Stomach (tissue), 9 donors: Measurements from ENCODE around the gene KIAA1614. TPM values are rescaled to one million over a fixed set of nuclear protein-coding genes. Genes with fewer than 3 reads are reported as not detected.

Experiments
- DNase-seq, 2 donors: peaks; one replicate each; pipeline versions ENCODE4 v3.0.0 to v3.0.0-alpha.2; 2013 to 2019
- H3K27ac ChIP-seq, 5 donors: fragments of 200-600 bp in 4 of 5; sonication (generic) in 4 of 5; one replicate each; pipeline ENCODE4 v1.5.1; 2013 to 2019; ENCODE audit warnings: mild to moderate bottlenecking in 1 of 5, moderate library complexity in 1 of 5
- H3K27me3 ChIP-seq, 3 donors: fragments of 200-600 bp; sonication (generic); one replicate each; pipeline ENCODE4 v1.5.1; 2017 to 2019; ENCODE audit warnings: mixed run types in 1 of 3
- H3K36me3 ChIP-seq, 4 donors: fragments of 200-600 bp; sonication (generic); 1 replicate in 3 of 4; 2 replicates in 1 of 4; pipeline ENCODE4 v1.5.1; 2016 to 2019
- H3K4me1 ChIP-seq, 4 donors: fragments of 200-600 bp; sonication (generic); one replicate each; pipeline ENCODE4 v1.5.1; 2016 to 2019
- H3K4me3 ChIP-seq, 4 donors: fragments of 200-600 bp; sonication (generic) in 3 of 4; one replicate each; pipeline ENCODE4 v1.5.1; 2016 to 2019; ENCODE audit warnings: mild to moderate bottlenecking in 1 of 4
- H3K9me3 ChIP-seq, 4 donors: fragments of 200-600 bp; sonication (generic); one replicate each; pipeline ENCODE4 v1.5.1; 2016 to 2019
- EP300 ChIP-seq: sonication (generic); formaldehyde crosslinking; IDR thresholded peaks from one replicate; pipeline ENCODE4 v1.6.1; 2017; ENCODE audit warnings: antibody characterized with exemption
- POLR2A ChIP-seq, 4 donors: fragments of 450-650 bp; IDR thresholded peaks; one replicate each; pipeline ENCODE4 v1.6.1; 2016; ENCODE audit warnings: antibody characterized with exemption in 4 of 4, control low read depth in 2 of 4, mild to moderate bottlenecking in 1 of 4, moderate library complexity in 1 of 4
- POLR2AphosphoS5 ChIP-seq, 3 donors: sonication (generic); formaldehyde crosslinking; IDR thresholded peaks; one replicate each; pipeline ENCODE4 v1.6.1; 2016; ENCODE audit warnings: antibody characterized with exemption in 3 of 3
- WGBS, 5 donors: extraction: QIAGEN DNeasy Blood & Tissue Kit in 3 of 5; methylation state at CpG; one replicate each; pipeline versions ENCODE4 v1.1.5 to v1.1.7; 2013 to 2018; 5-methylcytosine and 5-hydroxymethylcytosine counted together
- intact Hi-C: fragments of 100-400 bp; cut with DNase I; formaldehyde crosslinking; loops from one replicate; pipeline ENCODE4 v1.15.1; 2023; ENCODE audit warnings: low total_unique reads
- polyA plus RNA-seq, 3 donors: library from polyadenylated mRNA; stranded (reverse); fragments of 200-250 nt; gene quantifications; one replicate each; pipeline ENCODE4 v1.2.3, GENCODE V29; 2013
- total RNA-seq, 5 donors: library from RNA; depleted of rRNA; stranded (reverse); fragments of >200 nt; gene quantifications; one replicate each; pipeline versions ENCODE4 v1.1.0 to v1.2.3, GENCODE V29; 2014 to 2016
- TF ChIP-seq, protein P1 (sequence below), 7 experiments: fragments of 450-650 bp in 4 of 7; fragments of 200-600 bp in 3 of 7; sonication (generic) in 3 of 7; IDR thresholded peaks; one replicate each; pipeline ENCODE4 v1.5.1; 2016 to 2019; ENCODE audit warnings: antibody characterized with exemption in 7 of 7, control low read depth in 2 of 7, mild to moderate bottlenecking in 1 of 7
- donor health status: healthy with polysubstance abuse.
- donor health status: Bipolar disorder and iron deficiency.
- donor health status: healthy.

KIAA1614 gene
- total and polyA plus RNA-seq, 8 donors = under 0.01 to 6.1 (median 1.8) TPM; not detected in 1

- Histone ChIP-seq H3K4me3 (no peak overlapping the region), H3K9me3 (no peaks in the 10 kb centered on the region), H3K36me3 (peaks cover 0 to 68% (median 35%) of the 10 kb centered on the region in 4 donors), H3K27me3 (peaks cover 0 to 10% (median 0%) of the 10 kb centered on the region in 3 donors), H3K4me1 (no peaks in the 10 kb centered on the region), H3K27ac (no peak overlapping the region)
- TF ChIP-seq, protein P1, sequence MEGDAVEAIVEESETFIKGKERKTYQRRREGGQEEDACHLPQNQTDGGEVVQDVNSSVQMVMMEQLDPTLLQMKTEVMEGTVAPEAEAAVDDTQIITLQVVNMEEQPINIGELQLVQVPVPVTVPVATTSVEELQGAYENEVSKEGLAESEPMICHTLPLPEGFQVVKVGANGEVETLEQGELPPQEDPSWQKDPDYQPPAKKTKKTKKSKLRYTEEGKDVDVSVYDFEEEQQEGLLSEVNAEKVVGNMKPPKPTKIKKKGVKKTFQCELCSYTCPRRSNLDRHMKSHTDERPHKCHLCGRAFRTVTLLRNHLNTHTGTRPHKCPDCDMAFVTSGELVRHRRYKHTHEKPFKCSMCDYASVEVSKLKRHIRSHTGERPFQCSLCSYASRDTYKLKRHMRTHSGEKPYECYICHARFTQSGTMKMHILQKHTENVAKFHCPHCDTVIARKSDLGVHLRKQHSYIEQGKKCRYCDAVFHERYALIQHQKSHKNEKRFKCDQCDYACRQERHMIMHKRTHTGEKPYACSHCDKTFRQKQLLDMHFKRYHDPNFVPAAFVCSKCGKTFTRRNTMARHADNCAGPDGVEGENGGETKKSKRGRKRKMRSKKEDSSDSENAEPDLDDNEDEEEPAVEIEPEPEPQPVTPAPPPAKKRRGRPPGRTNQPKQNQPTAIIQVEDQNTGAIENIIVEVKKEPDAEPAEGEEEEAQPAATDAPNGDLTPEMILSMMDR (IDR thresholded peaks at IDR 0.05) = no peak
- TF ChIP-seq POLR2AphosphoS5 (IDR thresholded peaks at IDR 0.05) (no peak), POLR2A (IDR thresholded peaks at IDR 0.05) (no peak), EP300 (no peak)
- DNase-seq = no peak
- WGBS, 5 donors = 75 to 86% (median 84%) methylated on average over 7 of the region's 7 CpGs
- intact Hi-C loops = no loop called here
Observed at GRCh38 chr1:180934563-180934962, 21.9 kb downstream of the KIAA1614 start.

GRCh38 chr1:180935326-180936109 lies 22.8 kb downstream of the KIAA1614 start:
- Histone ChIP-seq H3K36me3 (peaks cover 0 to 69% (median 35%) of the 10 kb centered on the region in 4 donors), H3K27ac (no peak overlapping the region), H3K27me3 (peaks cover 0 to 10% (median 0%) of the 10 kb centered on the region in 3 donors), H3K4me3 (no peak overlapping the region), H3K4me1 (no peaks in the 10 kb centered on the region), H3K9me3 (no peaks in the 10 kb centered on the region)
- intact Hi-C loops = no loop called here
- DNase-seq = peak in 1 of 2 donors; percentile 55
- 50 to 69% (median 57%) methylated on average over 23 to 45 of the region's 45 CpGs for WGBS, 5 donors
- TF ChIP-seq POLR2A (IDR thresholded peaks at IDR 0.05) (no peak), EP300 (no peak), POLR2AphosphoS5 (IDR thresholded peaks at IDR 0.05) (no peak)
- TF ChIP-seq, protein P1 (IDR thresholded peaks at IDR 0.05) = no peak

DNA sequence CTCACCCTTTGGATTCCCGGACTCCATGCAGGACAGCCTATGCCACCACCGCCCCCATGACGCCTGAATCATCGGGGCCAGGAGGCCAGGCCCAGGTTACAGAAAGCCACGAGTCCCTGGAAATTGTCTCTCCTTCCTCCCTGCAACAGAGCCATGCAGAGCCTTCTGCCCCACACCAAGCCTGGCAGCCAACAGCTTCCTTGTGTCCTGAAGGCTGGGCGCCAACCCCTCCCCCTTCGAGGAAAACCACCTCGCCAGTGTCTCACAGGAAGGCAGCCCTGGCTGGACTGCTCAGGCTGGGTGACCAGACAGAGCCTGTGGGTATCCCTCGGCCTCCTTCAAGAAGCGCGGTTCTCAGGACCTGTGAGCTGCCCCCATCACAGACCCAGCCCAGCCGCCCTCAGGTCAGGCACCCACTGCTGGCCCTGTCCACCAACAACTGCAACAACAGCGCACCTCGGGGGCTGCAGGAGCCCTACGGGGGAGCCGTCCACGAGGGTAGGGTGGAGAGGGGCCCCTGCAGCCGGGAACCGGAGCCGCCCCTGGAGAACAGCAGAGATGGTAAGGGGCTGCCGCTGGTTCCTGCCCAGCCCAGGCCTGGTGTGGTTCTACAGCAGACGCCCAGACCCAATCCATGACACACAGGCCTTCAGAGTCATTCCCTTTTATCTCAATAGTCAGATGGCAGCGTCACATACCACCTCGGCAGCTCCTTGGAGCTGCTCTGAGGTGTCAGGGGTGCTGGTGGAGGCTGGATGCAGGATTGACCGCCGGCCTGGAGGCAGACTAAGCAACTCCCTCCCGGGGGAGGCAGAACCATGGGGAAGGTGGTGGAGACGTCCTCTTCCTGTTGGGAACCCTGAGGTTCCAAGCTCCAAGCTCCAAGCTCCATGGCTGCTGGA lies 23.7 kb downstream of the KIAA1614 start:
- H3K27ac ChIP-seq = no peak overlapping the region
- TF ChIP-seq EP300 = no peak
- no peak for TF ChIP-seq POLR2AphosphoS5 (IDR thresholded peaks at IDR 0.05)
- TF ChIP-seq POLR2A (IDR thresholded peaks at IDR 0.05) = no peak
- TF ChIP-seq, protein P1 (IDR thresholded peaks at IDR 0.05) = no peak
- no peak overlapping the region for H3K4me3 ChIP-seq
- peaks cover 0 to 74% (median 41%) of the 10 kb centered on the region in 4 donors for H3K36me3 ChIP-seq
- DNase-seq = no peak
- WGBS, 5 donors = 86 to 90% (median 87%) methylated on average over 19 to 28 of the region's 28 CpGs
- H3K9me3 ChIP-seq = no peaks in the 10 kb centered on the region
- H3K27me3 ChIP-seq = peaks cover 0 to 10% (median 0%) of the 10 kb centered on the region in 3 donors
- intact Hi-C loops = no loop called here
- H3K4me1 ChIP-seq = no peaks in the 10 kb centered on the region

GRCh38 chr1:180937012-180937372 lies 24.3 kb downstream of the KIAA1614 start:
- WGBS, 5 donors = 42 to 100% (median 65%) methylated on average over 1 of the region's 1 CpG
- no peak overlapping the region for H3K27ac ChIP-seq
- no peak for TF ChIP-seq POLR2AphosphoS5 (IDR thresholded peaks at IDR 0.05)
- TF ChIP-seq, protein P1 (IDR thresholded peaks at IDR 0.05) = no peak
- H3K27me3 ChIP-seq = peaks cover 0 to 10% (median 0%) of the 10 kb centered on the region in 3 donors
- no peaks in the 10 kb centered on the region for H3K4me1 ChIP-seq
- intact Hi-C loops = no loop called here
- no peak overlapping the region for H3K4me3 ChIP-seq
- no peak for DNase-seq
- no peaks in the 10 kb centered on the region for H3K9me3 ChIP-seq
- H3K36me3 ChIP-seq = peaks cover 0 to 74% (median 44%) of the 10 kb centered on the region in 4 donors
